Keratinocyte (primary cell): ENCODE measurements around the gene ZBTB17. TPM values are rescaled to one million over a fixed set of nuclear protein-coding genes. Genes with fewer than 3 reads are reported as not detected.

ENCODE experiments used
- DNase-seq: peaks from one replicate; pipeline ENCODE4 v3.0.0-alpha.2; 2011; ENCODE audit warnings: low read depth, missing footprints, low spot score
- FAIRE-seq: peaks from 2 replicates; lab custom pipeline; 2011; peaks lifted over from hg19 to GRCh38; lab: Jason Lieb, UNC
- H2AFZ ChIP-seq: 2 replicates; pipeline ENCODE4 v1.6.0; 2012; ENCODE audit warnings: low read length, control low read depth, inconsistent platforms; ENCODE audit not compliant: control insufficient read depth
- H3K27ac ChIP-seq: 2 replicates; pipeline ENCODE4 v1.5.1; 2011; ENCODE audit warnings: low read length; ENCODE audit not compliant: control insufficient read depth, insufficient read depth
- H3K27me3 ChIP-seq: 3 replicates; pipeline ENCODE4 v1.6.0; 2011; ENCODE audit warnings: low read length; ENCODE audit not compliant: control insufficient read depth, insufficient read depth; ENCODE audit errors: extremely low read depth
- H3K36me3 ChIP-seq, 2 experiments: 2 replicates in 1 of 2; 3 replicates in 1 of 2; pipeline ENCODE4 v1.5.1; 2011; ENCODE audit warnings: low read length in 2 of 2, mild to moderate bottlenecking in 1 of 2; ENCODE audit not compliant: control insufficient read depth in 2 of 2, insufficient read depth in 2 of 2; ENCODE audit errors: extremely low read depth in 1 of 2
- H3K4me1 ChIP-seq: 3 replicates; pipeline ENCODE4 v1.5.1; 2011; ENCODE audit warnings: low read length; ENCODE audit not compliant: control insufficient read depth, insufficient read depth; ENCODE audit errors: extremely low read depth
- H3K4me2 ChIP-seq: 3 replicates; pipeline ENCODE4 v1.6.0; 2011; ENCODE audit warnings: low read depth, low read length; ENCODE audit not compliant: control insufficient read depth, insufficient read depth; ENCODE audit errors: extremely low read depth
- H3K4me3 ChIP-seq, 3 experiments: fragments of 200-600 bp in 1 of 3; sonication (generic) in 1 of 3; 2 replicates in 2 of 3; 3 replicates in 1 of 3; pipeline ENCODE4 v1.5.1; 2011 to 2016; ENCODE audit warnings: low read length in 3 of 3, mild to moderate bottlenecking in 3 of 3, control low read depth in 2 of 3, inconsistent platforms in 1 of 3, low read depth in 1 of 3, mixed read lengths in 1 of 3, mixed run types in 1 of 3, moderate library complexity in 1 of 3; ENCODE audit not compliant: control insufficient read depth in 2 of 3, insufficient read depth in 2 of 3; ENCODE audit errors: extremely low read depth in 1 of 3
- H3K79me2 ChIP-seq: 2 replicates; pipeline ENCODE4 v1.6.0; 2012; ENCODE audit warnings: low read length; ENCODE audit not compliant: control insufficient read depth, insufficient read depth
- H3K9ac ChIP-seq: 3 replicates; pipeline ENCODE4 v1.6.0; 2011; ENCODE audit warnings: low read length; ENCODE audit not compliant: control insufficient read depth, insufficient read depth; ENCODE audit errors: extremely low read depth
- H3K9me1 ChIP-seq: 3 replicates; pipeline ENCODE4 v1.6.0; 2011; ENCODE audit warnings: low read length; ENCODE audit not compliant: control insufficient read depth, insufficient read depth; ENCODE audit errors: extremely low read depth
- H3K9me3 ChIP-seq: 2 replicates; pipeline ENCODE4 v1.5.1; 2012; ENCODE audit warnings: low read depth, low read length; ENCODE audit not compliant: control insufficient read depth
- H4K20me1 ChIP-seq: 3 replicates; pipeline ENCODE4 v1.6.0; 2011; ENCODE audit warnings: low read length; ENCODE audit not compliant: control insufficient read depth, insufficient read depth; ENCODE audit errors: extremely low read depth
- EZH2 ChIP-seq: IDR thresholded peaks from one replicate; pipeline ENCODE4 v1.6.1; 2012; ENCODE audit warnings: inconsistent platforms, mild to moderate bottlenecking, low read length, moderate library complexity
- dilution Hi-C: fragments of 300-500 bp; cut with MboI; formaldehyde crosslinking; loops from one replicate; pipeline ENCODE4 v1.7.0; 2020; ENCODE audit warnings: low sequenced_read_pairs; ENCODE audit not compliant: extremely low pct_ligation_motif_present
- polyA plus RNA-seq, 5 experiments: library from polyadenylated mRNA; depleted of rRNA in 3 of 5; stranded (reverse) in 3 of 5; stranded (forward) in 1 of 5; unstranded in 1 of 5; fragments of >200 nt; gene quantifications; 1 replicate in 1 of 5; 2 replicates in 3 of 5; 3 replicates in 1 of 5; pipeline versions ENCODE4 v1.2.1 to v1.2.3, GENCODE V29; 2011 to 2012; ENCODE audit warnings: missing spikeins in 2 of 5, low read depth in 1 of 5, low replicate concordance in 1 of 5
- TF ChIP-seq, protein P1 (sequence below), 3 experiments: IDR thresholded peaks in 1 of 3; conservative IDR thresholded peaks in 1 of 3; optimal IDR thresholded peaks in 1 of 3; 2 replicates in 2 of 3; 3 replicates in 1 of 3; pipeline versions ENCODE3 to v1.5.1; 2011; ENCODE audit warnings: low read length in 3 of 3, mild to moderate bottlenecking in 3 of 3, moderate library complexity in 2 of 3, control low read depth in 1 of 3, inconsistent platforms in 1 of 3; ENCODE audit not compliant: insufficient read depth in 2 of 3; ENCODE audit errors: extremely low read depth in 1 of 3

Gene ZBTB17
- polyA plus RNA-seq, 1 donor (not counting 4 experiments of a cell fraction or from before 2014, with no cell fraction given): 18.4 TPM

DNA sequence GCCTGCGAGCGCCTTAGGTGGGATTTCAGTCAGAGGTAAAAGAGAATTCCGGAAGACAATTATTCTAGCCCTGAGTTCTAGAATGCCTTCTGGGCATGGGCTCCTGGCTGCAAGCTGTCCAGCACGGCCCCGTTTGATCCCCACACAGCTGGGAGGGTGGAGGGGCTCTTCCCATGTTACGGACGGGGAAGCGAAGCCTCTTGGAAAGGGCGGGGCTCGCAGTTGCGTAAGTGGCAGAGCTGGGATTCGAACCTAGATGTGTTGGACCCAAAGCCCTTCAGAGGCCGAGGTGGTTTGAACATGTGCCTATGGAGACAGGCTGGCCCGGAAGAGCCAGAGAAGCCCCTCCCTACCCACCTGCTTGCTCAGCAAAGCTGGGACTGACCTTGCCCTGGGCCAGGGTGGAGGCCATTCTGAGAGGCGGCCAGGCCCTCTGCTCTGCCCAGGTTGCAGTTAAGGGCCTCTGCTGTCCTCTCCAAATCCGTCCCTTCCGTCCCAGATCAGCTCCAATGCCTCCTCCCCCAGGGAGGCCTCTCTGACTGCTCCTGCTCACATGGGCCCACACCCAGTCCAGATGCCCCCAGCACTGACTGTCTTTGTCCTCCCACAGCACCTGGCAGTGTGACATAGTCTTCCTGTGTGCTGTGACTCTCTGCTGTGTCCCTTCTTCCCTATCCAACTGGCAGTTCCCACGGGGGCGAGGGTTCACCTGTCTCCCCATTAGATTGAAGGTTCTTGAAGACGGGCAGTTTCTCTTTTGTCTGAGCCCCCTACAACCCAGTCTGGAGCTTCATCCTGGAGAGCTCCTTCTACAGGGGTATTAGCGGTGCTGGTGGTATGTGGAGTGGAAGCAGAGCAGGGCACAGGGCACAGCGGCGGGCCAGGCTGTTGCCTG is 43.1 kb upstream of the ZBTB17 start:
- peaks cover 5% of the 10 kb centered on the region for H4K20me1 ChIP-seq
- TF ChIP-seq, protein P1, sequence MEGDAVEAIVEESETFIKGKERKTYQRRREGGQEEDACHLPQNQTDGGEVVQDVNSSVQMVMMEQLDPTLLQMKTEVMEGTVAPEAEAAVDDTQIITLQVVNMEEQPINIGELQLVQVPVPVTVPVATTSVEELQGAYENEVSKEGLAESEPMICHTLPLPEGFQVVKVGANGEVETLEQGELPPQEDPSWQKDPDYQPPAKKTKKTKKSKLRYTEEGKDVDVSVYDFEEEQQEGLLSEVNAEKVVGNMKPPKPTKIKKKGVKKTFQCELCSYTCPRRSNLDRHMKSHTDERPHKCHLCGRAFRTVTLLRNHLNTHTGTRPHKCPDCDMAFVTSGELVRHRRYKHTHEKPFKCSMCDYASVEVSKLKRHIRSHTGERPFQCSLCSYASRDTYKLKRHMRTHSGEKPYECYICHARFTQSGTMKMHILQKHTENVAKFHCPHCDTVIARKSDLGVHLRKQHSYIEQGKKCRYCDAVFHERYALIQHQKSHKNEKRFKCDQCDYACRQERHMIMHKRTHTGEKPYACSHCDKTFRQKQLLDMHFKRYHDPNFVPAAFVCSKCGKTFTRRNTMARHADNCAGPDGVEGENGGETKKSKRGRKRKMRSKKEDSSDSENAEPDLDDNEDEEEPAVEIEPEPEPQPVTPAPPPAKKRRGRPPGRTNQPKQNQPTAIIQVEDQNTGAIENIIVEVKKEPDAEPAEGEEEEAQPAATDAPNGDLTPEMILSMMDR (optimal IDR thresholded peaks at IDR 0.05 in 1 of 3, IDR thresholded peaks at IDR 0.05 in 1 of 3, conservative IDR thresholded peaks at IDR 0.05 in 1 of 3; ENCODE audit: extremely low read depth in 1 of 3, insufficient read depth in 2 of 3, low read length in 3 of 3): no peak
- TF ChIP-seq EZH2: no peak
- no peak overlapping the region for H3K4me3 ChIP-seq
- H3K4me1 ChIP-seq: peaks cover 2% of the 10 kb centered on the region
- no peak overlapping the region for H2AFZ ChIP-seq
- H3K27me3 ChIP-seq: no peaks in the 10 kb centered on the region
- H3K9me1 ChIP-seq: no peaks in the 10 kb centered on the region
- no peaks in the 10 kb centered on the region for H3K36me3 ChIP-seq
- dilution Hi-C loops: no loop called here
- no peaks in the 10 kb centered on the region for H3K79me2 ChIP-seq
- no peak overlapping the region for H3K4me2 ChIP-seq
- FAIRE-seq (no peak), DNase-seq (no peak)
- no peaks in the 10 kb centered on the region for H3K9me3 ChIP-seq
- no peak overlapping the region for H3K9ac ChIP-seq
- no peak overlapping the region for H3K27ac ChIP-seq

- H3K4me1 ChIP-seq: peaks cover 2% of the 10 kb centered on the region
- H3K4me3 ChIP-seq: no peak overlapping the region
- H3K9ac ChIP-seq: no peak overlapping the region
- H3K27me3 ChIP-seq: no peaks in the 10 kb centered on the region
- no peak overlapping the region for H2AFZ ChIP-seq
- H3K36me3 ChIP-seq: no peaks in the 10 kb centered on the region
- no peak for TF ChIP-seq EZH2
- TF ChIP-seq, protein P1 (optimal IDR thresholded peaks at IDR 0.05 in 1 of 3, IDR thresholded peaks at IDR 0.05 in 1 of 3, conservative IDR thresholded peaks at IDR 0.05 in 1 of 3; ENCODE audit: extremely low read depth in 1 of 3, insufficient read depth in 2 of 3, low read length in 3 of 3): no peak
- H3K4me2 ChIP-seq: no peak overlapping the region
- H4K20me1 ChIP-seq: peaks cover 5% of the 10 kb centered on the region
- DNase-seq (no peak), FAIRE-seq (no peak)
- no peaks in the 10 kb centered on the region for H3K9me3 ChIP-seq
- H3K9me1 ChIP-seq: no peaks in the 10 kb centered on the region
- dilution Hi-C loops: no loop called here
- H3K27ac ChIP-seq: no peak overlapping the region
- H3K79me2 ChIP-seq: no peaks in the 10 kb centered on the region
These were observed 42.4 kb upstream of the ZBTB17 start for GRCh38 chr1:16018308-16018707.
